T-helper 9 cell (primary cell): ENCODE results near the gene PCDHGB6.
"Not testable (repeated sequence)": the region's sequence is repeated elsewhere in the genome, so short reads cannot be mapped to it uniquely, and the experiment has no call there.

ENCODE experiments used
- DNase-seq: peaks from one replicate; pipeline ENCODE4 v3.0.0-alpha.2; 2020
- total RNA-seq, 2 donors: gene quantifications; one replicate each; lab custom pipeline; 2026; lab: John Stamatoyannopoulos, UW

Gene PCDHGB6
- 0.07 to 0.48 reads per million in 2 donors for total RNA-seq

DNA sequence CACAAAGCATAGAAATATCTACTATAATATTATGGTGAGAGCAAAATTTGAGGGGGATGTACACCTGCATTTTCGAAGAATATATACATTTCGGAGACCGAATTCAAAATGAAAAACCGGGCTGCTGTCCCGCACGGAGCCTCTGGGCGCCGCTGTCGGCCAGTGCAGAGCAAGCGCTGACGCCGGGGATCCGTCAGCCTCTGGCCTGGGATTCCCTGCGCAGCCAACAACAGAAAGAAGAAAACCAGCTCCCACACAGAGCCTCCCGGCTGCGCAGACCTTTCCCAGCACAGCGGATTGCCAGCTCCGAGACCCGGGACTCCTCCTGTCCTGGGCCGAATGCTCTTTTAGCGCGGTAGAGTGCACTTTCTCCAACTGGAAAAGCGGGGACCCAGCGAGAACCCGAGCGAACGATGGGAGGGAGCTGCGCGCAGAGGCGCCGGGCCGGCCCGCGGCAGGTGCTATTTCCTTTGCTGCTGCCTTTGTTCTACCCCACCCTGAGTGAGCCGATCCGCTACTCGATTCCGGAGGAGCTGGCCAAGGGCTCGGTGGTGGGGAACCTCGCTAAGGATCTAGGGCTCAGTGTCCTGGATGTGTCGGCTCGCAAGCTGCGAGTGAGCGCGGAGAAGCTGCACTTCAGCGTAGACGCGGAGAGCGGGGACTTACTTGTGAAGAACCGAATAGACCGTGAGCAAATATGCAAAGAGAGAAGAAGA lies at the start of gene PCDHGB6:
Gene PCDHGB6, plus strand, starts transcription at position 232 of the 716 bp plus-strand sequence. Its CDS starts 182 bp downstream, at position 414.
- DNase-seq, result not testable (repeated sequence)

GRCh38 chr5:141359790-141360426 lies 47.9 kb upstream of the PCDHGB6 start, which contains the start of gene PCDHGB2:
Gene PCDHGB2 (plus strand): TSS chr5:141359994. CDS start chr5:141360136, 142 bp downstream.
- DNase-seq, result no peak

- no peak for DNase-seq
Measured at GRCh38 chr5:141360685-141361084, 47.1 kb upstream of the PCDHGB6 start.

DNA sequence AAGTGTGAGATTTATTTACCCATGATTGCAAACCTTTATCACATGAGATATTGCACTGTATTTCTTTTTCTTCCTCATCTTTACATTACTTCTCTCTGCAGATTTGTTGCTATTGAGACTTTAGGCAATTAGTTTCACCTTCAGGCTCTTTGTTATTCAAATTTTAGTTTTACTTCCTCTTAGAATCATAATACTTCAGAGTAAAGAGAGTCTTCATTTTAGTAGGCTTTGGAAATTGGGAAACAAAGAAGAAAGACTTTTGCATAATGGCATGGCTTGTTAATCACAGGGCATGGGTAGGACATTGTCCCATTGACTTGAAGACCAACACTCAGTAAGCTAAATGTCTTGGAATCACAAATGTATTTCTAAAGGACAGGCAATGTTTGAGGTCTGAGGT lies 45.1 kb upstream of the PCDHGB6 start:
- no peak for DNase-seq

DNA sequence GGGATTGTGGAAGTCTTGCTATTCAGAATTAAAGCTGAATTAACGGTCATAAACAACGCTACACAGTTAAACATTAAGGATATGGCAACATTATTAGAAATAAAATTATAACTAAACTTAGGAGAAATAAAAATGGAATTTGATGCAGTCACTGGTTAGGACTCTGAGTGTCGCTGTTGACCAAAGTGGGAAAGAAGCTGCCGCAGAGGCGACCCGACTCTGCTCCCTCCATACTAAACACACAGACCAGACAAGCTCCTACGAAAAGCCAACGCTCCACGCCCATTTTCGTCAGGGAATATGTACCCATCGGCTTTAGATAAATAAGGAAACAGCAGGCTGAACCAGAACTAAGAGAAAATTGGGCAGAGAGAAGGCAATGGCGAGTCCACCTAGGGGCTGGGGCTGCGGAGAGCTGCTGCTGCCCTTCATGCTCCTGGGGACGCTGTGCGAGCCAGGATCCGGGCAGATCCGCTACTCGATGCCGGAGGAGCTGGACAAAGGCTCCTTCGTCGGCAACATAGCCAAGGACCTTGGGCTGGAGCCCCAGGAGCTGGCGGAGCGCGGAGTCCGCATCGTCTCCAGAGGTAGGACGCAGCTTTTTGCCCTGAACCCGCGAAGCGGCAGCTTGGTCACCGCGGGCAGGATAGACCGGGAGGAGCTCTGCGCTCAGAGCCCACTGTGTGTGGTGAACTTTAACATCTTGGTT lies 43.7 kb upstream of the PCDHGB6 start, which contains the start of gene PCDHGA5:
Gene PCDHGA5, plus strand, starts transcription at position 211 of the 709 bp plus-strand sequence. Its CDS starts 169 bp downstream, at position 380.
- DNase-seq, result no peak

GRCh38 chr5:141366016-141366896 lies 41.6 kb upstream of the PCDHGB6 start:
- DNase-seq, result no peak

- DNase-seq, result peak; percentile 13
Measured at GRCh38 chr5:141369994-141370848, 37.6 kb upstream of the PCDHGB6 start, which contains the start of gene PCDHGB3. Gene PCDHGB3 (plus strand): TSS chr5:141370242. CDS start chr5:141370395, 153 bp downstream.

DNA sequence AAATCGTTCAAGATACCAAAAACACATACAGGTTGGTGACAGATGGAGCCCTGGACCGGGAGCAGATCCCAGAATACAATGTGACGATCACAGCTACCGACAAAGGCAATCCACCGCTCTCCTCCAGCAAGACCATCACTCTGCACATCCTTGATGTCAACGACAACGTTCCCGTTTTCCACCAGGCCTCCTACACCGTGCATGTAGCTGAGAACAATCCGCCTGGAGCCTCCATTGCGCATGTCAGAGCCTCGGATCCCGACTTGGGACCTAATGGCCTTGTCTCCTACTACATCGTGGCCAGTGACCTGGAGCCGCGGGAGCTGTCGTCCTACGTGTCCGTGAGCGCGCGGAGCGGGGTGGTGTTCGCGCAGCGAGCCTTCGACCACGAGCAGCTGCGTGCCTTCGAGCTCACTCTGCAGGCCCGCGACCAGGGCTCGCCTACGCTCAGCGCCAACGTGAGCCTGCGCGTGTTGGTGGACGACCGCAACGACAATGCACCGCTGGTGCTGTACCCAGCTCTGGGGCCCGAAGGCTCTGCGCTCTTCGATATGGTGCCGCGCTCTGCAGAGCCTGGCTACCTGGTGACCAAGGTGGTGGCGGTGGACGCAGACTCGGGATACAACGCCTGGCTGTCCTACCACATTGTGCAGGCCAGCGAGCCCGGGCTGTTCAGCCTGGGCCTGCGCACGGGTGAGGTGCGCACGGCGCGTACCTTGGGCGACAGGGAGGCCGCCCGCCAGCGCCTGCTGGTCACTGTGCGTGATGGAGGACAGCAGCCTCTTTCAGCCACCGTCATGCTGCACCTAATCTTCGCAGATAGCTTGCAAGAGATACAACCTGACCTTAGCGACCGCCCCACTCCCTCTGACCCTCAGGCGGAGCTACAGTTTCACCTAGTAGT lies 36.0 kb upstream of the PCDHGB6 start:
- DNase-seq, result no peak

GRCh38 chr5:141373673-141374317 lies 34.0 kb upstream of the PCDHGB6 start, which contains the start of gene PCDHGA6:
Gene PCDHGA6 (plus strand): TSS chr5:141373891. CDS start chr5:141374084, 193 bp downstream.
- DNase-seq, result no peak

DNA sequence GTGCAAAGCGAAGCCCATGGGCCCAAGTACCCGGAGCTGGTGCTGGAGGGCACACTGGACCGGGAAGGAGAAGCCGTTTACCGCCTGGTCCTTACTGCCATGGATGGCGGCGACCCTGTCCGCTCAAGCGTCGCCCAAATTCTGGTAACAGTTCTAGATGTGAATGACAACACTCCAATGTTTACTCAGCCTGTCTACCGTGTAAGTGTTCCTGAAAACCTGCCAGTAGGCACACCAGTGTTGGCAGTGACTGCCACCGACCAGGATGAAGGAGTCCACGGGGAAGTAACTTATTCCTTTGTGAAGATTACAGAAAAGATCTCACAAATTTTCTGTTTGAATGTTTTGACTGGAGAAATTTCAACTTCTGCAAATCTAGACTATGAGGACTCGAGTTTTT lies 33.2 kb upstream of the PCDHGB6 start:
- DNase-seq, result no peak

DNA sequence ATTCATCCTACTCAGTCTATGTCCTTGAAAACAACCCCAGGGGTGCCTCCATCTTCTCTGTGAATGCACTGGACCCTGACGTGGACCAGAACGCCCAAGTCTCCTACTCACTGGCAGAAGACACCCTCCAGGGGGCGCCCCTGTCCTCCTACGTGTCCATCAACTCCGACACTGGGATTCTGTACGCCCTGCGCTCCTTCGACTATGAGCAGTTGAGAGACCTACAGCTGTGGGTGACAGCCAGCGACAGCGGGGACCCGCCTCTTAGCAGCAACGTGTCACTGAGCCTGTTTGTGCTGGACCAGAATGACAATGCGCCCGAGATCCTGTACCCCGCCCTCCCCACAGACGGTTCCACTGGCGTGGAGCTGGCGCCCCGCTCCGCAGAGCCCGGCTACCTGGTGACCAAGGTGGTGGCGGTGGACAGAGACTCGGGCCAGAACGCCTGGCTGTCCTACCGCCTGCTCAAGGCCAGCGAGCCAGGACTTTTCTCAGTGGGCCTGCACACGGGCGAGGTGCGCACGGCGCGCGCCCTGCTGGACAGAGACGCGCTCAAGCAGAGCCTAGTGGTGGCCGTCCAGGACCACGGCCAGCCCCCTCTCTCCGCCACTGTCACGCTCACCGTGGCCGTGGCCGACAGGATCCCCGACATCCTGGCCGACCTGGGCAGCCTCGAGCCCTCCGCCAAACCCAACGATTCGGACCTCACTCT lies 32.2 kb upstream of the PCDHGB6 start:
- DNase-seq, result not testable (repeated sequence)

- DNase-seq, result no peak
Measured at GRCh38 chr5:141382469-141383294, 25.1 kb upstream of the PCDHGB6 start, which contains the start of gene PCDHGA7. Gene PCDHGA7 (plus strand): TSS chr5:141382742. CDS start chr5:141382900, 158 bp downstream.

DNA sequence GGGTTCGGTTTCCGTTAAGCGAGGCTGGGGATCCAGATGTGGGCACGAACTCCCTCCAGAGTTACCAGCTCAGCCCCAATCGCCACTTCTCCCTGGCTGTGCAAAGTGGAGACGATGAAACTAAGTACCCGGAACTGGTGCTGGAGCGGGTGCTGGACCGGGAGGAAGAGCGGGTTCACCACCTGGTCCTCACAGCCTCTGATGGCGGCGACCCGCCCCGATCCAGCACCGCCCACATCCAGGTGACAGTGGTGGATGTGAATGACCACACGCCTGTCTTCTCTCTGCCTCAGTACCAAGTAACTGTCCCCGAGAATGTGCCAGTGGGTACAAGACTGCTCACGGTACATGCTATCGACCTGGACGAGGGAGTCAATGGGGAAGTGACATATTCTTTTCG lies 24.5 kb upstream of the PCDHGB6 start:
- DNase-seq, result no peak

DNA sequence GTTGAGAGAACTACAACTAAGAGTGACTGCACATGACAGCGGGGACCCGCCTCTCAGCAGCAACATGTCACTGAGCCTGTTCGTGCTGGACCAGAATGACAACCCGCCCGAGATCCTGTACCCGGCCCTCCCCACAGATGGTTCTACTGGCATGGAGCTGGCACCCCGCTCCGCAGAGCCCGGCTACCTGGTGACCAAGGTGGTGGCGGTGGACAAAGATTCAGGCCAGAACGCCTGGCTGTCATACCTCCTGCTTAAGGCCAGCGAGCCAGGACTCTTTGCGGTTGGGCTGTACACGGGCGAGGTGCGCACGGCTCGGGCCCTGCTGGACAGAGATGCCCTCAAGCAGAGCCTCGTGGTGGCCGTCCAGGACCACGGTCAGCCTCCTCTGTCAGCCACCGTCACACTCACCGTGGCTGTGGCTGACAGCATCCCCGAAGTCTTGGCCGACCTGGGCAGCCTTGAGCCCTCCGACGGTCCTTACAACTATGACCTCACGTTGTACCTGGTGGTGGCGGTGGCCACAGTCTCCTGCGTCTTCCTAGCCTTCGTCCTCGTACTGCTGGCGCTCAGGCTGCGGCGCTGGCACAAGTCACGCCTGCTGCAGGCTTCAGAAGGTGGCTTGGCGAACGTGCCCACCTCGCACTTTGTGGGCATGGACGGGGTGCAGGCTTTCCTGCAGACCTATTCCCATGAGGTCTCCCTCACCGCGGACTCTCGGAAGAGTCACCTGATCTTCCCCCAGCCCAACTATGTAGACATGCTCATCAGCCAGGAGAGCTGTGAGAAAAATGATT lies 23.2 kb upstream of the PCDHGB6 start:
- no peak for DNase-seq

DNA sequence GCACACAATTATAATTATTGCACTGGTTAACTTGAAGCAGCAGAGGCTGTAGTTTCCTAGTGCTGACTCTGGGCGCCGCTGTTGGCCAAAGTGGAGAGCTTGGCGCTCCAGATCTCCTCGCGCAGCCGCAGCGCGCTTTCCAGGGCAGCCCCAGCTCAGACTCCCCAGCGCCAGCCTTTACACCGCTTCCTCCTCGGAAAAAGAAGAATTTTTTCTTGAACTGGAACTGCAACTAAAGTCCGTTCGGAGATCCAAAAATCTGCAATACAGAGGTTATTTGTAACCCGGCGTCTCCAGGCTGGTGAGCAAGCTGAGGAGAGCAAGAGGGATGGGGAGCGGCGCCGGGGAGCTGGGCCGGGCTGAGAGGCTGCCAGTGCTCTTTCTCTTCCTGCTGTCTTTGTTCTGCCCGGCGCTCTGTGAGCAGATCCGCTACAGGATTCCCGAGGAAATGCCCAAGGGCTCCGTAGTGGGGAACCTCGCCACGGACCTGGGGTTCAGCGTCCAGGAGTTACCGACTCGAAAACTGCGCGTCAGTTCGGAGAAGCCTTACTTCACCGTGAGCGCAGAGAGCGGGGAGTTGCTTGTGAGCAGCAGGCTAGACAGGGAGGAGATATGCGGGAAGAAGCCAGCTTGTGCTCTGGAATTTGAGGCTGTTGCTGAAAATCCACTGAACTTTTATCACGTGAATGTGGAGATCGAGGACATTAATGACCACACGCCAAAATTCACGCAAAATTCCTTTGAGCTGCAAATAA lies 20.1 kb upstream of the PCDHGB6 start, which contains the start of gene PCDHGB4:
Gene PCDHGB4, plus strand, starts transcription at position 142 of the 755 bp plus-strand sequence. Its CDS starts 187 bp downstream, at position 329.
- DNase-seq, result not testable (repeated sequence)

DNA sequence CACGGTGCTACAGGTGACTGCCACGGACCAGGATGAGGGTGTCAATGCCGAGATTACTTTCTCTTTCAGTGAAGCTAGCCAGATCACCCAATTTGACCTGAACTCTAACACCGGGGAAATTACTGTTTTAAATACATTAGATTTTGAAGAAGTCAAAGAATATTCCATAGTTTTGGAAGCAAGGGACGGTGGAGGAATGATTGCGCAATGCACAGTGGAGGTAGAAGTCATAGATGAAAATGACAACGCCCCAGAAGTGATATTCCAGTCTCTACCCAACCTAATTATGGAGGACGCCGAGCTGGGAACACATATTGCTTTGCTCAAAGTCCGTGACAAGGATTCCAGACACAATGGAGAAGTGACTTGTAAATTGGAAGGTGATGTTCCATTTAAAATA lies 19.2 kb upstream of the PCDHGB6 start:
- DNase-seq, result no peak
